Measurements from ENCODE around the gene GPATCH8.

The GPATCH8 gene

GRCh38 chr17:44451016-44451627 lies 52.1 kb downstream of the GPATCH8 start:
- no peak for DNase-seq (ENCODE audit: low read depth in 2 of 2)

- DNase-seq (ENCODE audit: low read depth in 2 of 2), result no peak
Measured at GRCh38 chr17:44448412-44448811, 54.8 kb downstream of the GPATCH8 start.

- no peak for DNase-seq (ENCODE audit: low read depth in 2 of 2)
Measured at GRCh38 chr17:44444735-44445105, 58.5 kb downstream of the GPATCH8 start.

- DNase-seq (ENCODE audit: low read depth in 2 of 2), result no peak
Measured at GRCh38 chr17:44442806-44443205, 60.4 kb downstream of the GPATCH8 start.

- DNase-seq (ENCODE audit: low read depth in 2 of 2), result no peak
Measured at GRCh38 chr17:44439168-44439567, 64.0 kb downstream of the GPATCH8 start.

GRCh38 chr17:44438636-44439035 lies 64.6 kb downstream of the GPATCH8 start:
- no peak for DNase-seq (ENCODE audit: low read depth in 2 of 2)

GRCh38 chr17:44436336-44436735 lies 66.9 kb downstream of the GPATCH8 start:
- no peak for DNase-seq (ENCODE audit: low read depth in 2 of 2)

- DNase-seq (ENCODE audit: low read depth in 2 of 2), result no peak
Measured at GRCh38 chr17:44432254-44433157, 70.7 kb downstream of the GPATCH8 start.

GRCh38 chr17:44424828-44425461 lies 78.3 kb downstream of the GPATCH8 start:
- no peak for DNase-seq (ENCODE audit: low read depth in 2 of 2)

GRCh38 chr17:44417553-44417952 lies 85.7 kb downstream of the GPATCH8 start:
- no peak for DNase-seq (ENCODE audit: low read depth in 2 of 2)

GRCh38 chr17:44416558-44417289 lies 86.5 kb downstream of the GPATCH8 start:
- no peak for DNase-seq (ENCODE audit: low read depth in 2 of 2)

GRCh38 chr17:44414394-44415155 lies 88.6 kb downstream of the GPATCH8 start:
- no peak for DNase-seq (ENCODE audit: low read depth in 2 of 2)

GRCh38 chr17:44409309-44410028 lies 93.7 kb downstream of the GPATCH8 start:
- DNase-seq (ENCODE audit: low read depth in 2 of 2), result no peak

GRCh38 chr17:44408786-44409185 lies 94.4 kb downstream of the GPATCH8 start:
- DNase-seq (ENCODE audit: low read depth in 2 of 2), result no peak

- no peak for DNase-seq (ENCODE audit: low read depth in 2 of 2)
Measured at GRCh38 chr17:44402564-44403172, 100.5 kb downstream of the GPATCH8 start.

GRCh38 chr17:44400226-44400847 lies 102.9 kb downstream of the GPATCH8 start:
- no peak for DNase-seq (ENCODE audit: low read depth in 2 of 2)

GRCh38 chr17:44398692-44399691 lies 104.2 kb downstream of the GPATCH8 start:
- DNase-seq (ENCODE audit: low read depth in 2 of 2), result no peak

All from stimulated activated CD4-positive, alpha-beta T cell treated with anti-CD3 and anti-CD28 coated beads, Interleukin-12 subunit alpha, Interleukin-12 subunit beta, amount 100 ng/mL, for 24 hours (primary cell).